Measurements from ENCODE around the gene KCNJ6. TPM values are rescaled to one million over a fixed set of nuclear protein-coding genes. Genes with fewer than 3 reads are reported as not detected.

KCNJ6 gene
- total and polyA plus RNA-seq, 2 of the 8 experiments (the other 6 are each of a cell fraction or from before 2014, with no cell fraction given) = 0.51 to 1.2 TPM

- H3K27me3 ChIP-seq (replicated peaks in 1 of 4; ENCODE audit: control insufficient read depth in 3 of 4, extremely low read depth in 1 of 4, insufficient read depth in 3 of 4, low read length in 3 of 4) = no peaks in the 10 kb centered on the region
- no peak overlapping the region for H2BK15ac ChIP-seq (ENCODE audit: low read length)
- H3K14ac ChIP-seq (ENCODE audit: insufficient read length) = no peak overlapping the region
- no peak overlapping the region for H4K8ac ChIP-seq (ENCODE audit: extremely low read depth, insufficient read depth, low read length)
- FAIRE-seq (no peak), DNase-seq (ENCODE audit: low read depth in 1 of 2, low spot score in 2 of 2) (no peak)
- no peaks in the 10 kb centered on the region for H3K79me1 ChIP-seq (ENCODE audit: low read depth, low read length)
- H3K4me3 ChIP-seq (ENCODE audit: extremely low read depth in 1 of 4, insufficient read depth in 2 of 4, low read depth in 3 of 4, low read length in 4 of 4) = no peak overlapping the region
- H4K20me1 ChIP-seq (replicated peaks in 1 of 2; ENCODE audit: control insufficient read depth in 1 of 2, insufficient read depth in 2 of 2, low read length in 2 of 2) = no peaks in the 10 kb centered on the region
- H2BK20ac ChIP-seq (ENCODE audit: low read length) = no peak overlapping the region
- no peaks in the 10 kb centered on the region for H3K9me3 ChIP-seq (ENCODE audit: insufficient read depth in 2 of 2, low read depth in 1 of 2, low read length in 1 of 2)
- no peak overlapping the region for H3K23ac ChIP-seq (ENCODE audit: insufficient read length)
- H2BK120ac ChIP-seq (replicated peaks; ENCODE audit: low read depth, low read length) = no peak overlapping the region
- no peak overlapping the region for H2AFZ ChIP-seq (ENCODE audit: low read length)
- no peaks in the 10 kb centered on the region for H3K79me2 ChIP-seq (ENCODE audit: control insufficient read depth in 1 of 2, insufficient read depth in 2 of 2, low read length in 2 of 2)
- H2BK12ac ChIP-seq (ENCODE audit: low read depth, low read length) = no peak overlapping the region
- H4K91ac ChIP-seq (replicated peaks; ENCODE audit: insufficient read length, low read length) = no peak overlapping the region
- no peak overlapping the region for H3K4me2 ChIP-seq (ENCODE audit: insufficient read depth in 1 of 2, low read depth in 2 of 2, low read length in 2 of 2)
- H2BK5ac ChIP-seq (ENCODE audit: low read depth, low read length) = no peak overlapping the region
- CTCF ChIA-PET (ENCODE audit: partially characterized antibody) = interaction anchor here (1.1 to 4.6 kb wide), 8 partner anchors 9 to 378 kb away, joined by 3 to 19 read pairs (median 4); no protein-coding TSS in a partner anchor
- POLR2A ChIA-PET (ENCODE audit: partially characterized antibody) = no interaction called here
- H3K27ac ChIP-seq (ENCODE audit: low read depth, low read length) = no peak overlapping the region
- WGBS, 2 experiments (ENCODE audit: extremely low coverage in 1 of 2, insufficient coverage in 1 of 2, insufficient read length in 1 of 2, insufficient replicate concordance in 2 of 2, low coverage in 1 of 2, low lambda C conversion rate in 2 of 2, missing lambda C conversion rate in 1 of 2) = 90% methylated on average over 3 of the region's 3 CpGs; no CpG with 5 or more reads in 1 of the 2 experiments
- H3K4me1 ChIP-seq (replicated peaks in 1 of 4; ENCODE audit: control insufficient read depth in 3 of 4, insufficient read depth in 4 of 4, low read length in 3 of 4) = no peaks in the 10 kb centered on the region; a peak in 1 of 7 replicates
- H4K5ac ChIP-seq (ENCODE audit: insufficient read length, low read depth, low read length) = no peak overlapping the region
- no peak overlapping the region for H2AK5ac ChIP-seq (ENCODE audit: low read depth, low read length)
- H3K56ac ChIP-seq (replicated peaks; ENCODE audit: insufficient read length, low read depth, low read length) = no peak overlapping the region
- TF ChIP-seq CTCF (IDR thresholded peaks at IDR 0.05; ENCODE audit: control extremely low read depth in 1 of 3, insufficient read depth in 1 of 3, low read depth in 1 of 3, low read length in 3 of 3) (no peak), EGR1 (IDR thresholded peaks at IDR 0.05; ENCODE audit: borderline replicate concordance, low read depth, low read length) (no peak), CHD1 (IDR thresholded peaks at IDR 0.05; ENCODE audit: low read depth, low read length) (no peak), POLR2AphosphoS5 (IDR thresholded peaks at IDR 0.05; ENCODE audit: low read depth, low read length) (no peak), HDAC6 (IDR thresholded peaks at IDR 0.05; ENCODE audit: low read depth, low read length) (no peak), NANOG (IDR thresholded peaks at IDR 0.05; ENCODE audit: insufficient read depth, low read depth, low read length, poor library complexity, severe bottlenecking) (no peak)
- H3K23me2 ChIP-seq (ENCODE audit: low read depth, low read length) = no peaks in the 10 kb centered on the region
- no peak overlapping the region for H3K18ac ChIP-seq (ENCODE audit: extremely low read depth, low read length)
- no peak overlapping the region for H3K9ac ChIP-seq (replicated peaks in 1 of 4; ENCODE audit: extremely low read depth in 1 of 4, low read depth in 3 of 4, low read length in 3 of 4)
- no peak overlapping the region for H3K4ac ChIP-seq (replicated peaks; ENCODE audit: insufficient read length, low read depth, low read length)
- H3K36me3 ChIP-seq (ENCODE audit: control insufficient read depth in 2 of 4, insufficient read depth in 4 of 4, low read length in 3 of 4) = no peaks in the 10 kb centered on the region; a peak in 1 of 8 replicates
Observed at GRCh38 chr21:37748351-37748750, 167.9 kb downstream of the KCNJ6 start.
